IMR-90 (cell line): Measurements from ENCODE around the gene WNT6. TPM values are rescaled to one million over a fixed set of nuclear protein-coding genes. Genes with fewer than 3 reads are reported as not detected.

Source experiments
- ATAC-seq: fragments of 200-7000 bp; cut with Tn5 transposase; 2 replicates; pipeline ENCODE4 v1.9.1; 2020; ENCODE audit warnings: low read depth, mild to moderate bottlenecking, moderate library complexity
- BruUV-seq: library from RNA; stranded (reverse); fragments of 400-500 nt; replicated peaks from 2 replicates; lab custom pipeline; 2021; lab: Mats Ljungman, UMichigan
- CTCF ChIA-PET: fragments of 300-600 bp; formaldehyde crosslinking; extraction: SDS; loops from one replicate; lab custom pipeline; 2021; ENCODE audit warnings: antibody characterized with exemption; lab: Yijun Ruan, JAX
- POLR2A ChIA-PET: fragments of 300-600 bp; sonication (Branson Sonifier 250); formaldehyde crosslinking; loops from one replicate; lab custom pipeline; 2022; ENCODE audit warnings: antibody characterized with exemption; ENCODE audit not compliant: unreplicated experiment; lab: Charles Lee
- DNase-seq: peaks from one replicate; pipeline ENCODE4 v3.0.0; 2013
- H2AFZ ChIP-seq: replicated peaks from 2 replicates; pipeline ENCODE3; 2013; ENCODE audit warnings: low read length, mild to moderate bottlenecking; ENCODE audit not compliant: poor library complexity
- H2AK5ac ChIP-seq: 2 replicates; pipeline ENCODE4 v1.6.1; 2013; ENCODE audit warnings: low read depth, low read length, inconsistent platforms
- H2AK9ac ChIP-seq: replicated peaks from 2 replicates; pipeline ENCODE3; 2013; ENCODE audit warnings: mild to moderate bottlenecking, low read depth, low read length, moderate library complexity; ENCODE audit not compliant: poor library complexity
- H2BK120ac ChIP-seq: 2 replicates; pipeline ENCODE4 v1.6.1; 2013; ENCODE audit warnings: low read depth, low read length, inconsistent platforms
- H2BK15ac ChIP-seq: 3 replicates; pipeline ENCODE4 v1.6.1; 2013; ENCODE audit warnings: low read depth, low read length, inconsistent platforms
- H2BK20ac ChIP-seq: 2 replicates; pipeline ENCODE4 v1.6.1; 2013; ENCODE audit warnings: low read depth, mild to moderate bottlenecking, inconsistent platforms, low read length, moderate library complexity
- H2BK5ac ChIP-seq: 2 replicates; pipeline ENCODE4 v1.6.1; 2013; ENCODE audit warnings: mild to moderate bottlenecking, low read depth, low read length, inconsistent platforms; ENCODE audit not compliant: poor library complexity, severe bottlenecking
- H3K14ac ChIP-seq: replicated peaks from 2 replicates; pipeline ENCODE4 v1.6.1; 2013; ENCODE audit warnings: low read depth, low read length, inconsistent platforms
- H3K18ac ChIP-seq: 2 replicates; pipeline ENCODE4 v1.6.1; 2013; ENCODE audit warnings: low read depth, low read length, control low read depth
- H3K23ac ChIP-seq: 2 replicates; pipeline ENCODE4 v1.6.1; 2013; ENCODE audit warnings: low read depth, low read length, inconsistent platforms
- H3K27ac ChIP-seq: 2 replicates; pipeline ENCODE4 v1.5.1; 2013; ENCODE audit warnings: mild to moderate bottlenecking, control low read depth, low read length; ENCODE audit not compliant: insufficient read depth
- H3K27me3 ChIP-seq: 2 replicates; pipeline ENCODE4 v1.6.1; 2013; ENCODE audit warnings: low read length; ENCODE audit not compliant: control insufficient read depth, insufficient read depth
- H3K36me3 ChIP-seq: 2 replicates; pipeline ENCODE4 v1.6.1; 2013; ENCODE audit warnings: low read length, mixed read lengths; ENCODE audit not compliant: control insufficient read depth, insufficient read depth
- H3K4ac ChIP-seq: 2 replicates; pipeline ENCODE4 v1.6.1; 2013; ENCODE audit warnings: low read depth, low read length, inconsistent platforms
- H3K4me1 ChIP-seq: 2 replicates; pipeline ENCODE4 v1.6.1; 2013; ENCODE audit warnings: low read length, mixed read lengths; ENCODE audit not compliant: control insufficient read depth, insufficient read depth
- H3K4me2 ChIP-seq: 2 replicates; pipeline ENCODE4 v1.6.1; 2013; ENCODE audit warnings: low read depth, mild to moderate bottlenecking, control low read depth, low read length, moderate library complexity
- H3K4me3 ChIP-seq: 2 replicates; pipeline ENCODE4 v1.5.1; 2013; ENCODE audit warnings: low read depth, mild to moderate bottlenecking, control low read depth, low read length, moderate library complexity; ENCODE audit not compliant: insufficient read depth
- H3K56ac ChIP-seq: 2 replicates; pipeline ENCODE4 v1.6.1; 2013; ENCODE audit warnings: low read length, inconsistent platforms; ENCODE audit not compliant: insufficient read depth; ENCODE audit errors: extremely low read depth
- H3K79me1 ChIP-seq, 2 experiments: 2 replicates each; pipeline ENCODE4 v1.6.1; 2013; ENCODE audit warnings: low read length in 2 of 2, inconsistent platforms in 1 of 2, low read depth in 1 of 2
- H3K9ac ChIP-seq: 2 replicates; pipeline ENCODE4 v1.6.1; 2013; ENCODE audit warnings: low read depth, low read length, control low read depth
- H3K9me1 ChIP-seq: 2 replicates; pipeline ENCODE4 v1.6.1; 2013; ENCODE audit warnings: low read length, inconsistent platforms; ENCODE audit not compliant: insufficient read depth
- H3K9me3 ChIP-seq: 2 replicates; pipeline ENCODE4 v1.6.1; 2013; ENCODE audit warnings: low read length; ENCODE audit not compliant: control insufficient read depth, insufficient read depth
- H4K20me1 ChIP-seq: 2 replicates; pipeline ENCODE4 v1.6.1; 2013; ENCODE audit warnings: low read length, inconsistent platforms; ENCODE audit not compliant: insufficient read depth
- H4K5ac ChIP-seq: 2 replicates; pipeline ENCODE4 v1.6.1; 2013; ENCODE audit warnings: mild to moderate bottlenecking, low read depth, low read length, control low read depth
- H4K8ac ChIP-seq, 2 experiments: 2 replicates each; pipeline ENCODE4 v1.6.1; 2013; ENCODE audit warnings: low read depth in 2 of 2, low read length in 2 of 2, control low read depth in 1 of 2, inconsistent platforms in 1 of 2
- H4K91ac ChIP-seq: 2 replicates; pipeline ENCODE4 v1.6.1; 2013; ENCODE audit warnings: low read depth, low read length, inconsistent platforms; ENCODE audit not compliant: insufficient read depth
- BHLHE40 ChIP-seq: fragments of 150-350 bp; IDR thresholded peaks from 2 replicates; pipeline ENCODE4 v1.6.1; 2016; ENCODE audit warnings: mild to moderate bottlenecking, low read depth, low read length
- CEBPB ChIP-seq: IDR thresholded peaks from 2 replicates; pipeline ENCODE4 v1.6.1; 2012; ENCODE audit warnings: low read depth, low read length, improper control_type of control experiment
- CHD1 ChIP-seq: IDR thresholded peaks from 2 replicates; pipeline ENCODE4 v1.6.1; 2012; ENCODE audit warnings: low read depth, low read length, improper control_type of control experiment
- ELK1 ChIP-seq: fragments of 150-350 bp; IDR thresholded peaks from 2 replicates; pipeline ENCODE4 v1.6.1; 2016; ENCODE audit warnings: low read depth, mild to moderate bottlenecking, low read length, moderate library complexity, borderline replicate concordance
- FOS ChIP-seq: fragments of 150-350 bp; IDR thresholded peaks from 2 replicates; pipeline ENCODE4 v1.6.1; 2016; ENCODE audit warnings: low read depth, low read length
- MAFK ChIP-seq: IDR thresholded peaks from 2 replicates; pipeline ENCODE4 v1.6.1; 2012; ENCODE audit warnings: low read depth, low read length, improper control_type of control experiment
- MAZ ChIP-seq: IDR thresholded peaks from 2 replicates; pipeline ENCODE4 v1.6.1; 2012; ENCODE audit warnings: low read depth, mild to moderate bottlenecking, low read length, improper control_type of control experiment, moderate library complexity, borderline replicate concordance
- MXI1 ChIP-seq: IDR thresholded peaks from 2 replicates; pipeline ENCODE4 v1.6.1; 2012; ENCODE audit warnings: low read depth, mild to moderate bottlenecking, low read length, moderate library complexity, borderline replicate concordance
- NFE2L2 ChIP-seq: fragments of 150-350 bp; IDR thresholded peaks from 2 replicates; pipeline ENCODE4 v1.6.1; 2016; ENCODE audit warnings: low read depth, mild to moderate bottlenecking, low read length
- POLR2A ChIP-seq: IDR thresholded peaks from 2 replicates; pipeline ENCODE4 v1.6.1; 2012; ENCODE audit warnings: mild to moderate bottlenecking, low read depth, low read length
- RAD21 ChIP-seq: IDR thresholded peaks from 2 replicates; pipeline ENCODE4 v1.6.1; 2012; ENCODE audit warnings: low read length, improper control_type of control experiment
- RCOR1 ChIP-seq: IDR thresholded peaks from 2 replicates; pipeline ENCODE4 v1.6.1; 2012; ENCODE audit warnings: mild to moderate bottlenecking, low read length, improper control_type of control experiment; ENCODE audit not compliant: insufficient replicate concordance
- RFX5 ChIP-seq: IDR thresholded peaks from 2 replicates; pipeline ENCODE4 v1.8.0; 2012; ENCODE audit warnings: low read depth, mild to moderate bottlenecking, low read length, moderate library complexity
- SMC3 ChIP-seq: fragments of 150-350 bp; IDR thresholded peaks from 2 replicates; pipeline ENCODE4 v1.6.1; 2016; ENCODE audit warnings: low read depth, mild to moderate bottlenecking, antibody characterized with exemption, low read length, moderate library complexity
- WGBS, 2 experiments: methylation state at CpG; one replicate each; pipeline versions ENCODE4 v1.1.5 to v1.1.7; 2013; ENCODE audit warnings: missing lambda C conversion rate in 2 of 2; ENCODE audit not compliant: insufficient read length in 1 of 2; ENCODE audit errors: extremely low coverage in 2 of 2; 5-methylcytosine and 5-hydroxymethylcytosine counted together
- dilution Hi-C: fragments of 300-500 bp; cut with HindIII; formaldehyde crosslinking; loops from one replicate; pipeline ENCODE4 v1.14.3; 2018; ENCODE audit warnings: low sequenced_read_pairs; ENCODE audit not compliant: unreplicated experiment
- in situ Hi-C: fragments of 300-500 bp; cut with MboI; formaldehyde crosslinking; loops from 3 replicates; pipeline ENCODE4 v1.14.3; 2019; ENCODE audit warnings: low sequenced_read_pairs, inconsistent platforms, mixed read lengths
- intact Hi-C: fragments of 100-400 bp; cut with micrococcal nuclease; formaldehyde crosslinking; loops from 2 replicates; pipeline ENCODE4 v1.10.0; 2022
- polyA plus RNA-seq, 3 experiments: library from polyadenylated mRNA; depleted of rRNA; stranded (reverse); fragments of >200 nt; gene quantifications; 2 replicates each; pipeline ENCODE4 v1.2.3, GENCODE V29; 2012; ENCODE audit warnings: low replicate concordance in 1 of 3
- total RNA-seq: library from RNA; depleted of rRNA; stranded (reverse); fragments of >200 nt; gene quantifications from 2 replicates; pipeline ENCODE4 v1.2.3, GENCODE V29; 2012
- TF ChIP-seq, protein P1 (sequence below): fragments of 150-350 bp; IDR thresholded peaks from 2 replicates; pipeline ENCODE4 v1.6.1; 2017; ENCODE audit warnings: mild to moderate bottlenecking, antibody characterized with exemption, low read length, low read depth
- TF ChIP-seq, protein P2 (sequence below): conservative IDR thresholded peaks from 2 replicates; pipeline ENCODE4 v1.5.1; 2012; ENCODE audit warnings: mild to moderate bottlenecking, low read depth, low read length, improper control_type of control experiment

The WNT6 gene
- total and polyA plus RNA-seq, 2 of the 4 experiments (the other 2 are of a cell fraction): not detected

GRCh38 chr2:218811382-218811781, 48.2 kb upstream of the WNT6 start:
- Histone ChIP-seq H3K18ac (peak overlapping the region; percentile 7), H3K23ac (no peak overlapping the region), H3K56ac (no peak overlapping the region), H3K4me3 (no peak overlapping the region), H3K9ac (no peak overlapping the region), H3K4ac (peak overlapping the region; percentile 59), H2AK5ac (peak overlapping the region; percentile 64; the same call in 1 of the 2 replicates), H3K27me3 (no peaks in the 10 kb centered on the region; the same call in 1 of the 2 replicates), H3K4me2 (no peak overlapping the region), H3K4me1 (peaks cover 2% of the 10 kb centered on the region), H4K91ac (peak overlapping the region; percentile 44; the same call in 1 of the 2 replicates), H2BK120ac (no peak overlapping the region), H3K27ac (no peak overlapping the region), H4K8ac (no peak overlapping the region), H3K79me1 (no peaks in the 10 kb centered on the region; a peak in 1 of 4 replicates), H2BK20ac (no peak overlapping the region), H2AK9ac (no peak overlapping the region), H2BK5ac (no peak overlapping the region), H3K36me3 (peaks cover 24% of the 10 kb centered on the region), H2AFZ (no peak overlapping the region), H3K9me1 (peaks cover 5% of the 10 kb centered on the region; the same call in 1 of the 2 replicates), H3K9me3 (no peaks in the 10 kb centered on the region), H3K14ac (no peak overlapping the region), H4K5ac (0 out of 2 replicates have a peak overlapping the region, but pooled peaks have one; percentile 26), H2BK15ac (no peak overlapping the region; the same call in 2 of the 3 replicates), H4K20me1 (no peaks in the 10 kb centered on the region)
- ATAC-seq (no peak), DNase-seq (peak; percentile 52)
- no TSS peak for BruUV-seq
- in situ Hi-C loops: no loop called here
- TF ChIP-seq BHLHE40 (no peak), FOS (no peak), RAD21 (no peak), RFX5 (no peak), SMC3 (no peak), MAZ (no peak), NFE2L2 (no peak), MAFK (no peak), ELK1 (no peak), CEBPB (no peak), RCOR1 (no peak), POLR2A (no peak), MXI1 (no peak), CHD1 (no peak)
- TF ChIP-seq, protein P1, sequence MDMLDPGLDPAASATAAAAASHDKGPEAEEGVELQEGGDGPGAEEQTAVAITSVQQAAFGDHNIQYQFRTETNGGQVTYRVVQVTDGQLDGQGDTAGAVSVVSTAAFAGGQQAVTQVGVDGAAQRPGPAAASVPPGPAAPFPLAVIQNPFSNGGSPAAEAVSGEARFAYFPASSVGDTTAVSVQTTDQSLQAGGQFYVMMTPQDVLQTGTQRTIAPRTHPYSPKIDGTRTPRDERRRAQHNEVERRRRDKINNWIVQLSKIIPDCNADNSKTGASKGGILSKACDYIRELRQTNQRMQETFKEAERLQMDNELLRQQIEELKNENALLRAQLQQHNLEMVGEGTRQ: no peak
- TF ChIP-seq, protein P2, sequence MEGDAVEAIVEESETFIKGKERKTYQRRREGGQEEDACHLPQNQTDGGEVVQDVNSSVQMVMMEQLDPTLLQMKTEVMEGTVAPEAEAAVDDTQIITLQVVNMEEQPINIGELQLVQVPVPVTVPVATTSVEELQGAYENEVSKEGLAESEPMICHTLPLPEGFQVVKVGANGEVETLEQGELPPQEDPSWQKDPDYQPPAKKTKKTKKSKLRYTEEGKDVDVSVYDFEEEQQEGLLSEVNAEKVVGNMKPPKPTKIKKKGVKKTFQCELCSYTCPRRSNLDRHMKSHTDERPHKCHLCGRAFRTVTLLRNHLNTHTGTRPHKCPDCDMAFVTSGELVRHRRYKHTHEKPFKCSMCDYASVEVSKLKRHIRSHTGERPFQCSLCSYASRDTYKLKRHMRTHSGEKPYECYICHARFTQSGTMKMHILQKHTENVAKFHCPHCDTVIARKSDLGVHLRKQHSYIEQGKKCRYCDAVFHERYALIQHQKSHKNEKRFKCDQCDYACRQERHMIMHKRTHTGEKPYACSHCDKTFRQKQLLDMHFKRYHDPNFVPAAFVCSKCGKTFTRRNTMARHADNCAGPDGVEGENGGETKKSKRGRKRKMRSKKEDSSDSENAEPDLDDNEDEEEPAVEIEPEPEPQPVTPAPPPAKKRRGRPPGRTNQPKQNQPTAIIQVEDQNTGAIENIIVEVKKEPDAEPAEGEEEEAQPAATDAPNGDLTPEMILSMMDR: no peak
- POLR2A ChIA-PET: no interaction called here
- 86% methylated on average over 2 of the region's 4 CpGs; no CpG with 5 or more reads in 1 of the 2 experiments for WGBS, 2 experiments
- intact Hi-C loops: no loop called here
- dilution Hi-C loops: no loop called here
- CTCF ChIA-PET: no interaction called here
